ENCODE data around the gene CASR.

DNA sequence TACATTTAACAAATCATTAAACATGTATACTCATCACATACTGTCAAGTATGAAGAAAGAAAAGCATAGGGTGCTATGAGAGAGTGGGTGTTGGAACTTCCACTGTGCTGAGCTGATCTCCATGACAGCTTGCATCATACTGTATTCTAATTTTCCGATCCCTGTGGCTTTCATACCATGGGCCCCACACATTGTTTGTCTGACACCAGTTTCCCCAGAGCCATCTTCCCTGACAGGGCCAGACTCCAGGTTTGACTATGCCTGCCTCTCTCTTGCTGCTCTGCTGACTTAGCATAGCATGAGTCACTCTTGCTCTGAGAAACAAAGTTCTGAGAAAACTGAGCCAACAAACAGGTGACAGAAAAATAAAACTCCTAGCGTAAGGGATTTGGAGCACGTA lies 37.0 kb upstream of the CASR start:
- TF ChIP-seq, protein P1, sequence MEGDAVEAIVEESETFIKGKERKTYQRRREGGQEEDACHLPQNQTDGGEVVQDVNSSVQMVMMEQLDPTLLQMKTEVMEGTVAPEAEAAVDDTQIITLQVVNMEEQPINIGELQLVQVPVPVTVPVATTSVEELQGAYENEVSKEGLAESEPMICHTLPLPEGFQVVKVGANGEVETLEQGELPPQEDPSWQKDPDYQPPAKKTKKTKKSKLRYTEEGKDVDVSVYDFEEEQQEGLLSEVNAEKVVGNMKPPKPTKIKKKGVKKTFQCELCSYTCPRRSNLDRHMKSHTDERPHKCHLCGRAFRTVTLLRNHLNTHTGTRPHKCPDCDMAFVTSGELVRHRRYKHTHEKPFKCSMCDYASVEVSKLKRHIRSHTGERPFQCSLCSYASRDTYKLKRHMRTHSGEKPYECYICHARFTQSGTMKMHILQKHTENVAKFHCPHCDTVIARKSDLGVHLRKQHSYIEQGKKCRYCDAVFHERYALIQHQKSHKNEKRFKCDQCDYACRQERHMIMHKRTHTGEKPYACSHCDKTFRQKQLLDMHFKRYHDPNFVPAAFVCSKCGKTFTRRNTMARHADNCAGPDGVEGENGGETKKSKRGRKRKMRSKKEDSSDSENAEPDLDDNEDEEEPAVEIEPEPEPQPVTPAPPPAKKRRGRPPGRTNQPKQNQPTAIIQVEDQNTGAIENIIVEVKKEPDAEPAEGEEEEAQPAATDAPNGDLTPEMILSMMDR (IDR thresholded peaks at IDR 0.05): no peak
- TF ChIP-seq POLR2AphosphoS5 (IDR thresholded peaks at IDR 0.05): no peak
